ENCODE measurements around the gene AHCTF1.

The AHCTF1 gene

DNA sequence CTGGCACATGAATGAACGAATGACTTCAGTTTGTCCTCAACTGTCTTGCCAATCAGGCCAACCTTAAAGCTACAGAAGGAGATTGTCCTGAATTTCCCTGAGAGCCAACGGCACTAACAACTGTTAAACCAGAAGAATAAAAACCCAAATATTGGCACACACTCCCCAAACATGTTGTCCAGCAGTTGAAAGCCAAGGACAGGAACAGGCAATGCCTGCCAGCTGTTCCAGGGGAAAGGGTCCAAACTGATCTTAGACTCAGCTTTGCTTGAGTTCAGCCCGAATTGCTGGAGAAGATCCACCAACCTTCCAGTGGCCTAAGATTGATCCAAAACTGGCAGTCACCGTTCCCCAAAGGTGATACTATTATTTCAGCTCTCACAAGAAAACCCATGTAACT, 22.4 kb upstream of the AHCTF1 start:
- Histone ChIP-seq H3K9me3 (ENCODE audit: insufficient read depth, low read length) (peaks cover 2% of the 10 kb centered on the region; the same call in 1 of the 2 replicates), H3K4me1 (ENCODE audit: low read length) (peaks cover 6% of the 10 kb centered on the region), H3K36me3 (replicated peaks; ENCODE audit: low read depth, low read length) (peaks cover 23% of the 10 kb centered on the region), H3K79me2 (ENCODE audit: low read length) (no peaks in the 10 kb centered on the region), H3K9ac (ENCODE audit: low read length) (no peak overlapping the region), H3K27ac (ENCODE audit: low read length) (no peak overlapping the region), H3K4me3 (ENCODE audit: low read length) (no peak overlapping the region), H4K20me1 (ENCODE audit: insufficient read depth, low read length) (no peaks in the 10 kb centered on the region), H3K27me3 (ENCODE audit: low read depth, low read length) (no peaks in the 10 kb centered on the region), H3K4me2 (ENCODE audit: low read length) (no peak overlapping the region), H2AFZ (ENCODE audit: low read depth, low read length) (no peak overlapping the region)
- TF ChIP-seq CTCF (IDR thresholded peaks at IDR 0.05; ENCODE audit: low read depth, low read length): no peak
- no peak for TF ChIP-seq EZH2phosphoT487 (IDR thresholded peaks at IDR 0.05; ENCODE audit: low read depth)

DNA sequence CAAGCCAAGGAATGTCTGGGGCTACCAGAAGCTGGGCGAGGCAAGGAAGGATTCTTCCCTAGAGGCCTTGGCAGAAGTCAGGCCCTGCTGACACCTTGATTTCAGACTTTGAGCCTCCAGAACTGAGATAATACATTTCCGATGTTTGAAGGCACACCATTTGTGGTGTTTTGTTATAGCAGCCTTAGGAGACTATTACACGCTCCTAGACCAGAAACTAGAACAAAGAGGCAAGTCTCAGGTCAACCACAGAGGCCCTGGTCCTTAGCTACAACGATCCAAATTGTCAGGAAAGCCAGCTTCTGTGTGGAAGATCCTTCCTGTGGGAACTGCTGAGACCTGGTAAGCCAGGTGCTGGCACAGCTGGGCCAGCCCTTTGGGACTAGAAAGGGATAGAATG, 19.7 kb upstream of the AHCTF1 start:
- peaks cover 6% of the 10 kb centered on the region for H3K4me1 ChIP-seq (ENCODE audit: low read length)
- H3K36me3 ChIP-seq (replicated peaks; ENCODE audit: low read depth, low read length): peaks cover 14% of the 10 kb centered on the region
- H3K4me2 ChIP-seq (ENCODE audit: low read length): no peak overlapping the region
- H3K9me3 ChIP-seq (ENCODE audit: insufficient read depth, low read length): no peaks in the 10 kb centered on the region
- H3K4me3 ChIP-seq (ENCODE audit: low read length): no peak overlapping the region
- TF ChIP-seq EZH2phosphoT487 (IDR thresholded peaks at IDR 0.05; ENCODE audit: low read depth) (no peak), CTCF (IDR thresholded peaks at IDR 0.05; ENCODE audit: low read depth, low read length) (no peak)
- no peak overlapping the region for H2AFZ ChIP-seq (ENCODE audit: low read depth, low read length)
- H3K79me2 ChIP-seq (ENCODE audit: low read length): no peaks in the 10 kb centered on the region
- H4K20me1 ChIP-seq (ENCODE audit: insufficient read depth, low read length): no peaks in the 10 kb centered on the region
- H3K27me3 ChIP-seq (ENCODE audit: low read depth, low read length): no peaks in the 10 kb centered on the region
- H3K27ac ChIP-seq (ENCODE audit: low read length): no peak overlapping the region
- H3K9ac ChIP-seq (ENCODE audit: low read length): no peak overlapping the region

GRCh38 chr1:246949956-246950355, 18.2 kb upstream of the AHCTF1 start:
- Histone ChIP-seq H3K27me3 (ENCODE audit: low read depth, low read length) (no peaks in the 10 kb centered on the region), H3K79me2 (ENCODE audit: low read length) (no peaks in the 10 kb centered on the region), H3K36me3 (replicated peaks; ENCODE audit: low read depth, low read length) (peaks cover 11% of the 10 kb centered on the region), H2AFZ (ENCODE audit: low read depth, low read length) (no peak overlapping the region), H3K9me3 (ENCODE audit: insufficient read depth, low read length) (no peaks in the 10 kb centered on the region), H3K27ac (ENCODE audit: low read length) (no peak overlapping the region), H4K20me1 (ENCODE audit: insufficient read depth, low read length) (no peaks in the 10 kb centered on the region), H3K4me3 (ENCODE audit: low read length) (no peak overlapping the region), H3K4me1 (ENCODE audit: low read length) (peaks cover 6% of the 10 kb centered on the region), H3K9ac (ENCODE audit: low read length) (no peak overlapping the region), H3K4me2 (ENCODE audit: low read length) (no peak overlapping the region)
- TF ChIP-seq EZH2phosphoT487 (IDR thresholded peaks at IDR 0.05; ENCODE audit: low read depth): no peak
- no peak for TF ChIP-seq CTCF (IDR thresholded peaks at IDR 0.05; ENCODE audit: low read depth, low read length)

DNA sequence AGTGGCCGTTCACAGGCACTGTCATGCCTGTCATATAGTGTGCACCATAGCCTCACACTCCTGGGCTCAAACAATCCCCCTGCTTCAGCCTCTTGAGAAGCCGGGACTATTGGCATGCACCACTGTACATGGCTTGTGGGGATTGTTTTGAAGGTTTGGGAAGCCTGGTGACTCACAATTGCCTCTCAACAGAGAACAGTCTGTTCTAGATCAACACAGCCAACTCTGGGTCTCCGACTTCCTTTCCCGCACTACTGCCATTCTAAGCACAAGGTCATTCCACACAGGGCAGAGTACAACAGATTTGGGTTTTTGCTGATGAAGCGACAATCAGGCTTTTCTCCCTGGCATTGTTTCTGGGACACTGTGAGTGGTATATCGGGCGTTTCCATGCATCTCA, 15.5 kb upstream of the AHCTF1 start:
- Histone ChIP-seq H3K79me2 (ENCODE audit: low read length) (no peaks in the 10 kb centered on the region), H3K4me2 (ENCODE audit: low read length) (no peak overlapping the region), H4K20me1 (ENCODE audit: insufficient read depth, low read length) (no peaks in the 10 kb centered on the region), H3K27me3 (ENCODE audit: low read depth, low read length) (no peaks in the 10 kb centered on the region), H3K9ac (ENCODE audit: low read length) (no peak overlapping the region), H3K27ac (ENCODE audit: low read length) (no peak overlapping the region), H3K4me1 (ENCODE audit: low read length) (peaks cover 6% of the 10 kb centered on the region), H2AFZ (ENCODE audit: low read depth, low read length) (no peak overlapping the region), H3K9me3 (ENCODE audit: insufficient read depth, low read length) (no peaks in the 10 kb centered on the region), H3K36me3 (replicated peaks; ENCODE audit: low read depth, low read length) (peaks cover 15% of the 10 kb centered on the region), H3K4me3 (ENCODE audit: low read length) (no peak overlapping the region)
- TF ChIP-seq EZH2phosphoT487 (IDR thresholded peaks at IDR 0.05; ENCODE audit: low read depth): no peak
- TF ChIP-seq CTCF (IDR thresholded peaks at IDR 0.05; ENCODE audit: low read depth, low read length): no peak

Measured in OCI-LY3 (cell line).